ENCODE measurements around the gene DISC1.

The DISC1 gene

DNA sequence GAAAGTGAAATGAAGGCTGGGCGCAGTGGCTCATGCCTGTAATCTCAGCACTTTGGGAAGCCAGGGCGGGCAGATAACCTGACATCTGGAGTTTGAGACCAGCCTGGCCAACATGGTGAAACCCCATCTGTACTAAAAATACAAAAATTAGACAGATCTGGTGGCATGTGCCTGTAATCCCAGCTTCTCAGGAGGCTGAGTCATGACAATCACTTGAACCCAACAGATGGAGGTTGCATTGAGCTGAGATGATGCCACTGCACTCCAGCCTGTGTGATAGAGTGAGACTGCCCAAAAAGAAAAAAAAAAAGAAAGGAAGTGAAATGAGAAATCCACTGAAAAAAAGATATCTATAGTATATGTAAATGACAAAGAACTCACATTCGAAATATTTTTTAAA lies 439.9 kb downstream of the DISC1 start:
- DNase-seq (ENCODE audit: low read depth in 3 of 3, low spot score in 1 of 3), result no peak

DNA sequence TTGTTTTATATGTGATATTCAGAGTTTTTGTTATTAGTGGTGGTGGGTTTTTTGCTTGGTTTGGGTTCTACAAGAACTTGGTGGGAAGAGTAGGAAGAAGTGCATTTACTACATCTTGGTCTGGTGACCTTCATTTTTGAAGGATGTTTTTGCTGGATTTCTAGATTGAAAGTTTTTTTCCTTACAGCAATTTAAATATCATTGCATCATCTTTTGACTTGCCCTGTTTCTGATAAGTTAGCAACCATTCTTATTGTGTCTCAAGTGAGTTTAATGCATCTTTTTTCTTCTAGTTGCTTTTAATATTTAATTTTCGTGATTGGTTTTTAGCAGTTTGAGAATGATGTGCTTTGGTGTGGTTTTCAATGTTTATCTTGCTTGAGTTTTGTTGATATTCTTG lies 447.7 kb downstream of the DISC1 start:
- DNase-seq (ENCODE audit: low read depth in 3 of 3, low spot score in 1 of 3), result no peak

DNA sequence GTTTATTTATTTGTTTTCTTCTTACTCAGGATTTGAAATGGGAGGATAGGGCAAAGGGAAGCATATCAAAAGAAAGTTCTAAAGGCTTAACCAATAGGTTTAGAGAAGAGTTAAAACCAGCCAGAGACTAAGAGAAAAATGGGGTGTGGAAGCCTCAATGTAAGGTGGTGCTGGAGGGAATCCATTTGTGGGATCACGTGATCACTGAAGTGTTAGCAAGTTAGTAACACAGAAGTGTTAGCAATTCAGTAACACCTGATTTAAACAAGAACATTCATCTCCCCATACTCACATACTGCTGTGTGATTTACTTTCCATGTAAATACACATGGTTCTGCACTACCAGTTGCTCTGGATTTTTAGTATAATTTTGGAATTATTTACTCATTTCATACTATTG lies 451.2 kb downstream of the DISC1 start:
- DNase-seq (ENCODE audit: low read depth in 3 of 3, low spot score in 1 of 3), result no peak

DNA sequence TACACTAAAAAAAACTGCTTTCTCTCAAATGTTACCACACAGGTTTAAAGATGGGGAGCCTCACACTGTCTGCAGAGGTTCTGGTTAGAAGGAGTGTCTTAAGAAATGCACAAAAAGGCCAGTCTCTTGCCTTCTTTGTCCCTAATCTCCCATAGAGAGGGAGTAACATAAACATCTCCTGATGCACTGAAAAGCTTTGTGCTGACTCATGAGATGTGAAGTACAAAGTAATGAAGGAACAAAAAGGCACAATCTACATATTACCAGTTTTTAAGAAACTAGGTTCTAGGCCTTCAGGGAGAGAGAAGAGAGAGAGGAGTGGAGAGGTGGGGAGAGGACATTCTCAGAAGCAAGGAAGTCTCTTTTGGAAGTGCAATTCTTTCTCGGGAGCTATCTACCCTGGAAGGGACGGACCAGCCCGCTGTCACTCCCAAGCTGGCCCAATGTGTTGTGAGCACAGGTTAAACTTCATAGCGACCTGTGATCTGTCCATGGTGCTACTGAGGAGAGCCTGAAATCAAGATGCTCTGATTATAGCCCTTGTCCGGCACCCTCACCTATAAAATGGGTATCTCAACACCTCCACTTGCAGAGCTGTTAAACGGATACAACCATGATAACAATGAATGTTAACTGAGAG lies 458.1 kb downstream of the DISC1 start:
- no peak for DNase-seq (ENCODE audit: low read depth in 3 of 3, low spot score in 1 of 3)

DNA sequence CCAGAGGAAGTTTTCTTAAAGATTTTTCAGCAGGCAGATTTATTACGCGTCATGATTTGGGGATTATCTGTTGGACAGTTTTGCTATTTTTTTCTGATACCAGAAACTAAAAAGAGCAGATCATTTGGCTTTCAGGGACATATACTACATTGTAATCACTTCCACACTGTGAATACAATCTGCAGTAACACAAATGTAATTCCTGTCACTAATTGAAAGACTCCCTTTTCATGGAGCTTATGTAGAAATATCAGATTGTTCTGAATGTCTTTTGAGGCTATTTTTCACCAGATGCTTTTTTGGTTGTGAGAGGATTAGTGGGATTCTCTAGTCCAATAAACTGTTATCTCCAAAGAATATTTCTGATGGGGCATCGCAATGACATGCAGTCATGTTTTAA lies 464.2 kb downstream of the DISC1 start:
- no peak for DNase-seq (ENCODE audit: low read depth in 3 of 3, low spot score in 1 of 3)
